Right hindlimb (tissue), 1 donor: Measurements from ENCODE around the gene ZNF536.
"Not testable (repeated sequence)": the region's sequence is repeated elsewhere in the genome, so short reads cannot be mapped to it uniquely, and the experiment has no call there.

ENCODE experiments used
- DNase-seq: peaks from one replicate; pipeline ENCODE4 v3.0.0-alpha.2; 2018

Gene ZNF536

GRCh38 chr19:30342901-30343300 lies 29.3 kb upstream of the ZNF536 start:
- DNase-seq = no peak

DNA sequence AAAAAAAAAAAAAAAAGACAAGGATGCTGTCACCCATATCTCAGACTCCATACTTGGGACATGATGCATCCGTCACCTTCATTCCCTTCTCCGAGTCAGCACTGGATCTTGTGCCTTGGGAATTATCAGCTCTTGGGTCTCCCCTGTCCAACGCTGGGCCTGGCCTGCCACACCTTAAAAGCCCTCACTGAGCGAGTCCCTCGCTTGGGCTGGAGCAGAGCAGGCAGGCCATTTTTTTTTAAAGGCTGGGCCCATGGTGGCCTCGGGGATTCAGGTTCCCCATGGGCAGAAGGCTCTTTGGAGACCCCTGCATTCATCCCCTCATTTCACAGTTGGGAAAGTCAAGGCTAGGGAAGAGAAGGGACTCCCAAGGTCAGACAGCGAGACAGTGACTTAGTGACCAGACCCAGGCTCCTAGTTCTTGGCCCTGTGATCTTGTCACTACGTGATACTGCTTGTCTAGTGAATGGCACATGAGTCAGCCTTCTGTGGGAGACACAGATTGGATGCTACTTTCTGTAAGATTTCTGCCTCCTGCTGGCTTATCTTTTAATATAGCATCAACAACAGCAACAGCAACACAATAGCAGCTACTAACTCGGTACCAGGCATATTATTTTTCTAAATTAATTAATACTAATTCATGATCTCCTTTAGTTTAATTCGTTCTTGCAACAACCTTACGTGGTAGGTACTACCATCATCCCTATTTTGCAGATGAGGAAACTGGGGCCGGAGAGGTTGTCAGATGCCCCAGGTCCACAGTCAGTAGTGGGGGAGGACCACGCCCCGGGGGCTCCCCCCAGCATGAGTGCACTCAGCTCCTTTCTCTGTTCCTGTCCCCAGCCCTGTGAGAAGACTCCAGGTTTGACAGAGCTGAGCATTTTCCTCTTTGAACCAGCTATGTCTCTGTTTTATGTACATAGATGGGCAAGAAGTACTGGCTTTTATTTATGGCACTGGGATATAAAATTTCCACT lies 27.4 kb upstream of the ZNF536 start:
- no peak for DNase-seq

GRCh38 chr19:30345686-30346085 lies 26.5 kb upstream of the ZNF536 start:
- DNase-seq = no peak

- not testable (repeated sequence) for DNase-seq
Observed at GRCh38 chr19:30346468-30346867, 25.7 kb upstream of the ZNF536 start.

DNA sequence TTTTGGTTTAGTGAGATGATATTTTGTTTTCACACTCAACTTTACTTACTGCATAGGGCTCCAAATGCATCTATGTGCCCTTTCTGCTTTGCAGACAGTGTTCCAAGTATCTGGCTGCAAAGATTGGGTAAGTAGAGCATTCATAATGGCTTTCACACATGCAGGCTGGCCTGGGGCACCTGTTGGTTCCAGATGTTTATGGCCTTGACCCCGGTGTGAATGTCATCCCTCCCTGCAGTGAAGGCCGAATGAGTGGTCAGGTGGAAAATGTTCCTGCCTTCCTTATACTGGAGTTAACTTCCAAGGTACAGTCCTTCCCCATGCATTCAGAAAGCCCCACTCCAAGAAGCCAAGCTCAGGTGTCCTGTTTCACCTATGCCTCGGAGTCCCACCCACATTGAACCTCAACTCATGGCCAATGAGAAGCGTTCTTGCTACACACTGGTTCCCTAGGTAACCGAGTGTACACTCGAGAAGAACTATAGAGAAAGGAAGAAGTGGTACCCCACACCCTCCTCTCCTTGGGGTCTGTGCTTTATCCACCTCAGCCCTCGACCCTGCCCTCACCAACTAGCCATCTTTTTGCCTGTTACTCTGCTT lies 23.0 kb upstream of the ZNF536 start:
- DNase-seq = no peak

DNA sequence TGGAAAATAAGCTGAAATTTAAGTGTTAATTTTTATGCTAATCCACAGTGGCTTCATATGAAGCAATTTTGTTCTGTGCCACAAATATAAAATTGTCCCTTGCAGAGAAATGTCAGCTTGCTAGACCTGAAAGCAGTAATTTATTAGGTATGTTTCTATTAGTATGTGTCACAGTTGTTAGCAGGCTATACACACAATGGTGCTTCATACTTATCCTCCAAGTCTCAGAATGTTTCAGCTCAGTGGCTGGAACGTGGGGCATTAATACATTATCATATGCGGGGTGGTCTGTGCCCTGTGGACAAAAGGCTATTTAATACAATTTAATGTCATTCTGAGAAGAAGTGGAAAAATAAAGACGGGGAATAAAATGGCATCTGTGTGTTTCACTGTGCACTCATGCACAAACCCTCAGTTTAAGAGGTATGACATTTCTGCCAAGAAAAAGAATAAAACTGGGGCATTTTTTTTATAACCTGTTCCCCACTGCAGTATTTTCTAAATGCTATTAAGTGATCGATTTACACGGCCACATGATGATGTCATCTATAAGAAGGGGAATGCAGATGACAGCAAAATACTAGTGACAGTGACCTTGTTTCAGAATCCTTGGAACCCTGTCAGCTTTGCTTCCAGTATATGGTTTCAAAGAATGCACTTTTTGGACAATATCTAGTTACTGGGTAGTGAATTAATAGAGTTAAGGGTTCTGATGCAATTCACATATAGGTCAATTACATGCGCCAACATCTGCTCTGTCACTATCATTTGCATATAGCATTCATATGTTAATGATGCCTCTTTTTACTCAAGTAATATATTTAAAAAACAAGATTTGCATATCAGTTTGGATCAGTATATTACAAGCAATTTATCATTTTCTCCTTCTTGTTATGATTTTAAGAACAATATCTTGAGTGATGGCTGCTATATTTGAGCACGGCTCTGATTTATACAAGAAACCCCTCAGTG lies 21.2 kb upstream of the ZNF536 start:
- no peak for DNase-seq

- DNase-seq = no peak
Observed at GRCh38 chr19:30351774-30352173, 20.4 kb upstream of the ZNF536 start.

DNA sequence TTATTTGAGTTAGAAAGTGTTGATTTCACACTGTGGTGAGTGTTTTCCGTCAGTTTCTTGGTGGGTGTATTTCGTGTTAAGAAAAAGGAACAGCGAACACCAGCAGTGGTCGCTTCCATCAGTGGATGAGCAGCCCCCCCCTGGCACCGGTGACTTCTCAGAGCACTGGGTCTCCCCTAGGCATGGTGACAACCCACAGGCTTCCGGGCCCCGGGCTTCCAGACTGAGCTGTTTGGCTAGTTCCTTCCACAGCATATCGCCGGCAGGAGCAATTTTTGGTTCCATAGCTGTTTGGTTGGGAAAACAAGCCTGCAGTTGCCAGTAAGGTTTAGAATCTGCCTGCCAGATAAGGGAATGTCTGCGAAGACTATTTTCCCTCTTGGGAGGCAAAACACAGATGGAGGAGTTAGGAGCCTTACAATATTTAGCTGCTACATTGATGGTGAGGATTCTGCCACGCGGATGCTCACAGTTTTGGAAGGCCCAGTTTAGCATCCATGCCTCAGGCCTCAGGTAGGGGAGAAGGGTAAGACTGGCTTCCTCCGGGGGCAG lies 18.7 kb upstream of the ZNF536 start:
- DNase-seq = no peak

GRCh38 chr19:30355586-30355985 lies 16.6 kb upstream of the ZNF536 start:
- no peak for DNase-seq

DNA sequence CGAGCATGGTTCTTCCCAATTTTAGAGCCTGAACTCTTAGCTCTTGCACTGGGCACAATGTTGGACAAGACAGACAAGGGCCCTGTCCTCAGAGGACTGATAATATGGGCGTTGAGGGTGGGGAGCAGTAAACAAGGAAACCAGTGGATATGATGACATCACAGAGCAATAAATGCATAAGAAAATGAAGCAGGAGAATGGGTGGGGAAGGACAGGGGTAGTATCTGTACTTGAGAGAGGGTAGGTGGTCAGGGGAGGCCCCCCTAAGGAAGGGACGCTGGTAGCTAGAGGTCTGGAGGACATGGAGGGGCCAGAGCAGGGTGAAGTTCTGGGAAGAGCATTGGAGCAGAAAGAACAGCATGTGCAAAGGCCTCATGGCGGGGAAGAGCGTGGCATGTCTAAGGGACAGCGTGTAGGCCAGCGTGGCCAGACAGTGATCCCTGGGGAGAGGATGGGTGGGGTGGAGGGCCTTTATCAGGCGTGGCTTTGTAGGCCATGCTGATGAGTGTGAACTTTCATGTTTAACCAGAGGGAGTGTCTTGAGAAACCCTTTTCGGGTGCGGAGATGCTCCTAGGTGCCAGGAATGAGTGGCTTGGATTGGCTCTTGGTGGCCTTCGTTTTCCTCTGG lies 15.1 kb upstream of the ZNF536 start:
- DNase-seq = no peak

- DNase-seq = no peak
Observed at GRCh38 chr19:30357580-30357954, 14.6 kb upstream of the ZNF536 start.

GRCh38 chr19:30358319-30358718 lies 13.9 kb upstream of the ZNF536 start:
- DNase-seq = no peak

- no peak for DNase-seq
Observed at GRCh38 chr19:30358821-30359580, 13.2 kb upstream of the ZNF536 start.

DNA sequence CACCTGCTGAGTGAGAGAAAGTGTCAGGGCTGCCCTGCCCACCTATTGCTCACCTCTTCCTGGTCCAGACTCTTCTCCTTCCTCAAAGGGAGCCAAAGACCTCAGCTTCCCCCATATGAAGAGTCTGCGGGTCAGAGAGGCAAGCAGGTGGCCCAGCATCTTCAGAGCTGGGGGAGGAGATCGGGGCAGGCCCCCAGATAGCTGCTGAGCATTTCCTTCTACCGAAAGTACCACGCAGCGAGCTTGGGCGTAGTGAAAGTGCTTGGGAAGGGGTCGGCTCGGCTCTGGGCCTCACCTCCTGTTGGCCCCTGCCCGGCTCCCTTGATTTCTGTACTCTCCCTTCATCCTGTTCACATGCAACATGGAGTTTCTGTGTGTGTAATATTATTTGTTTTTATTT lies 12.2 kb upstream of the ZNF536 start:
- DNase-seq = no peak

- no peak for DNase-seq
Observed at GRCh38 chr19:30360376-30361106, 11.6 kb upstream of the ZNF536 start.

DNA sequence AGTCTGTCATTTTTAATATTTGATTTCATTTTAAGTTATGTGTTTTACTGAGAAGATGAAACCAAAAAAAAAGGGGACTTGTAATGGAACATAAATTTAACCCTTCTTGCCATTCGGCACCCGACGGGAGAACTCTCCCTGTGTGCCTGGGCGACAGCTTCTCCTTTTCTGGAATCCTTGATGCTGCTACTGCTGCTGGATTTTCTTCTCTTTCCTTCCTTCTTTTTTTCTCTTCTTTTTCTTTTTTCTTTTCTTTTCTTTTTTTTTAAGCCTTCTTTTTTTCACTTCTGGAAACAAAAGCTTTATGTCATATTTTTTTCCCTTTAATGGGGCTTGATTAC lies 11.1 kb upstream of the ZNF536 start:
- no peak for DNase-seq

- no peak for DNase-seq
Observed at GRCh38 chr19:30361721-30362120, 10.5 kb upstream of the ZNF536 start.

DNA sequence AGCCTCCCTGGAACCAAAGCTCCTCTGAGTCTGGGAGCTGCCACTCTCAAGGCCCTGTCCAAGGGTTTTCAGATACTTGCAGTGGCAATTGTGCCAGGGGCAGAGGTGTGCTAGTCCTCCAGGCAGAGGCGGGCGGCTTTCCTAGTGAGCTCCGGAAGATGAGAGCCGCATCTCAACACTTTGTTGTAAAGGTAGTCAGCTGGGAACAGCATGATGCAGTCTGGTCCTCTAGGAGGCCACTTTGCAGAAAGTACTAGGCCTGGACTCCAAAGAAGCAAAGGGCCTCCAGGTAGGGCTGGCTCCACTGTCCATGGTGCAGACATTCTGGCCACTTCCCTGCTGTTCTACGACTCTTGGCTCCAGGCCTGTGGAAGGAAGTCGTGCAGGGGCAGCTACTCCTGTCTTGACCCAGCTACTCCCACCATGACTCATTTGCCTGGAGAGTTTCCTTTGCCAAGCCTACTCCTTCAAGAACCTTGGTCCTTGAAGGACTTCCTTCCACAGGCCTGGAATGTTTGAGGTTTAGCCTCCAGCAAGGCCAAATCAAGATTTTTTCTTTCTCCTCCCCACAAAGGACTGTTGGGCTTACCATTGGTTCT lies 9.9 kb upstream of the ZNF536 start:
- no peak for DNase-seq

DNA sequence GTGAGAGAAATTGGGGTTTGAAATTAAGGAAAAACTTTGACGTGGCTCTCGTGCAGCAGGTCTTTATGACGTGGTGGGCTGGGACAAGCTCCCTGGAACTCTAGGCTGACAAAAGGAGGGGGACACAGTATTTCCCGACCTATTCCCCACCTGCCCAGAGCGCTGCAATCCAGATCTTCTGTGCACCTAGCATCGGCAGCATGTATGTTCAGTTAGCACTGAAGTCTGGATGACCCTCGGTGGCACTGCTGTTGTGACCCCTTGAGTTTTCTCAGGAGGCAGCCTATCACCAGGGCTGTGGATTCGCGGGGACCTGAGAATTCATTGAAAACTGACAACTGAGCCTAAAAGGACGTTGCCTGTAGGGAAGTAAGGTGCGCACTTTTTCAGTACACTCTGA lies 9.1 kb upstream of the ZNF536 start:
- no peak for DNase-seq
